ENCODE measurements around the gene MASP1.

MASP1 gene

GRCh38 chr3:187213616-187214015 is 77.9 kb downstream of the MASP1 start:
- no peak for TF ChIP-seq EZH2 (IDR thresholded peaks at IDR 0.05; ENCODE audit: borderline replicate concordance, low read length)
- TF ChIP-seq CTCF (IDR thresholded peaks at IDR 0.05; ENCODE audit: low read length), result no peak
- Histone ChIP-seq H3K27me3 (ENCODE audit: insufficient read depth, low read length) (no peaks in the 10 kb centered on the region), H3K9me3 (ENCODE audit: low read length) (no peaks in the 10 kb centered on the region), H3K9ac (ENCODE audit: low read length) (no peak overlapping the region), H3K27ac (ENCODE audit: low read depth, low read length, poor library complexity, severe bottlenecking) (no peak overlapping the region), H3K4me3 (ENCODE audit: low read depth, low read length, poor library complexity, severe bottlenecking) (no peak overlapping the region), H3K79me2 (ENCODE audit: insufficient read depth, low read length) (no peaks in the 10 kb centered on the region), H3K9me2 (ENCODE audit: low read depth, low read length) (no peaks in the 10 kb centered on the region), H3K36me3 (ENCODE audit: insufficient read depth, low read length) (no peaks in the 10 kb centered on the region), H3F3A (ENCODE audit: insufficient read depth, low read length) (no peaks in the 10 kb centered on the region), H3K4me2 (ENCODE audit: low read length) (no peak overlapping the region), H2AFZ (ENCODE audit: low read length) (no peak overlapping the region), H4K20me1 (ENCODE audit: insufficient read depth, low read length) (no peaks in the 10 kb centered on the region), H3K4me1 (ENCODE audit: insufficient read depth, low read length, severe bottlenecking) (no peaks in the 10 kb centered on the region)

- no peak for TF ChIP-seq CTCF (IDR thresholded peaks at IDR 0.05; ENCODE audit: low read length)
- TF ChIP-seq EZH2 (IDR thresholded peaks at IDR 0.05; ENCODE audit: borderline replicate concordance, low read length), result no peak
- H3K9me3 ChIP-seq (ENCODE audit: low read length), result no peaks in the 10 kb centered on the region
- H3K4me3 ChIP-seq (ENCODE audit: low read depth, low read length, poor library complexity, severe bottlenecking), result no peak overlapping the region
- no peaks in the 10 kb centered on the region for H3K9me2 ChIP-seq (ENCODE audit: low read depth, low read length)
- H3K27ac ChIP-seq (ENCODE audit: low read depth, low read length, poor library complexity, severe bottlenecking), result no peak overlapping the region
- H4K20me1 ChIP-seq (ENCODE audit: insufficient read depth, low read length), result no peaks in the 10 kb centered on the region
- no peak overlapping the region for H3K9ac ChIP-seq (ENCODE audit: low read length)
- no peaks in the 10 kb centered on the region for H3F3A ChIP-seq (ENCODE audit: insufficient read depth, low read length)
- H3K79me2 ChIP-seq (ENCODE audit: insufficient read depth, low read length), result no peaks in the 10 kb centered on the region
- peaks cover 5% of the 10 kb centered on the region; the same call in 1 of the 2 replicates for H3K27me3 ChIP-seq (ENCODE audit: insufficient read depth, low read length)
- H3K36me3 ChIP-seq (ENCODE audit: insufficient read depth, low read length), result no peaks in the 10 kb centered on the region
- H3K4me1 ChIP-seq (ENCODE audit: insufficient read depth, low read length, severe bottlenecking), result no peaks in the 10 kb centered on the region
- H3K4me2 ChIP-seq (ENCODE audit: low read length), result no peak overlapping the region
- no peak overlapping the region for H2AFZ ChIP-seq (ENCODE audit: low read length)
Observed at GRCh38 chr3:187212705-187213104, 78.8 kb downstream of the MASP1 start.

- Histone ChIP-seq H3K4me3 (ENCODE audit: low read depth, low read length, poor library complexity, severe bottlenecking) (no peak overlapping the region), H3F3A (ENCODE audit: insufficient read depth, low read length) (no peaks in the 10 kb centered on the region), H3K9me2 (ENCODE audit: low read depth, low read length) (no peaks in the 10 kb centered on the region)
Observed at GRCh38 chr3:187212196-187212545, 79.4 kb downstream of the MASP1 start.

More at GRCh38 chr3:187212196-187212545, 79.4 kb downstream of the MASP1 start:
- no peak overlapping the region for H2AFZ ChIP-seq (ENCODE audit: low read length)
- H3K4me1 ChIP-seq (ENCODE audit: insufficient read depth, low read length, severe bottlenecking), result no peaks in the 10 kb centered on the region
- H3K79me2 ChIP-seq (ENCODE audit: insufficient read depth, low read length), result no peaks in the 10 kb centered on the region
- no peak overlapping the region for H3K9ac ChIP-seq (ENCODE audit: low read length)
- H3K27me3 ChIP-seq (ENCODE audit: insufficient read depth, low read length), result peaks cover 8% of the 10 kb centered on the region; the same call in 1 of the 2 replicates
- H3K9me3 ChIP-seq (ENCODE audit: low read length), result no peaks in the 10 kb centered on the region
- H3K4me2 ChIP-seq (ENCODE audit: low read length), result no peak overlapping the region
- no peak overlapping the region for H3K27ac ChIP-seq (ENCODE audit: low read depth, low read length, poor library complexity, severe bottlenecking)
- no peaks in the 10 kb centered on the region for H4K20me1 ChIP-seq (ENCODE audit: insufficient read depth, low read length)
- TF ChIP-seq EZH2 (IDR thresholded peaks at IDR 0.05; ENCODE audit: borderline replicate concordance, low read length), result no peak
- TF ChIP-seq CTCF (IDR thresholded peaks at IDR 0.05; ENCODE audit: low read length), result no peak
- no peaks in the 10 kb centered on the region for H3K36me3 ChIP-seq (ENCODE audit: insufficient read depth, low read length)
